Endodermal cell (in vitro differentiated cells): ENCODE results near the gene CNTNAP4. TPM values are rescaled to one million over a fixed set of nuclear protein-coding genes. Genes with fewer than 3 reads are reported as not detected.

Experiments used
- DNase-seq: peaks from one replicate; pipeline ENCODE4 v3.0.0-alpha.2; 2017
- H3K27ac ChIP-seq: 2 replicates; pipeline ENCODE4 v1.5.1; 2013; ENCODE audit warnings: mild to moderate bottlenecking, low read depth, low read length, moderate library complexity
- H3K27me3 ChIP-seq: 2 replicates; pipeline ENCODE4 v1.6.1; 2013; ENCODE audit warnings: mild to moderate bottlenecking, low read length, moderate library complexity; ENCODE audit not compliant: insufficient read depth, control insufficient read depth, poor library complexity, severe bottlenecking
- H3K36me3 ChIP-seq: 2 replicates; pipeline ENCODE4 v1.7.0; 2013; ENCODE audit warnings: mild to moderate bottlenecking, low read length, moderate library complexity; ENCODE audit not compliant: control insufficient read depth, insufficient read depth
- H3K4me1 ChIP-seq: one replicate; pipeline ENCODE4 v1.7.0; 2013; ENCODE audit warnings: low read length; ENCODE audit not compliant: control insufficient read depth, insufficient read depth
- H3K4me3 ChIP-seq: 2 replicates; pipeline ENCODE4 v1.5.1; 2013; ENCODE audit warnings: mild to moderate bottlenecking, low read length, moderate library complexity
- H3K9ac ChIP-seq: 2 replicates; pipeline ENCODE4 v1.6.1; 2013; ENCODE audit warnings: mild to moderate bottlenecking, low read length, moderate library complexity; ENCODE audit not compliant: poor library complexity, severe bottlenecking; ENCODE audit errors: extremely low read depth
- H3K9me3 ChIP-seq: 2 replicates; pipeline ENCODE4 v1.6.1; 2013; ENCODE audit warnings: mild to moderate bottlenecking, low read length, moderate library complexity; ENCODE audit not compliant: control insufficient read depth
- H3K27ac Mint-ChIP-seq: 2 replicates; pipeline ENCODE4 v1.8.0; 2020; ENCODE audit warnings: mixed read lengths
- H3K27me3 Mint-ChIP-seq: 2 replicates; pipeline ENCODE4 v1.8.0; 2021; ENCODE audit warnings: mild to moderate bottlenecking, mixed read lengths; ENCODE audit not compliant: insufficient read depth
- H3K36me3 Mint-ChIP-seq: 2 replicates; pipeline ENCODE4 v1.8.0; 2020; ENCODE audit warnings: low read depth, mixed read lengths
- H3K4me1 Mint-ChIP-seq: 2 replicates; pipeline ENCODE4 v1.8.0; 2020; ENCODE audit warnings: mixed read lengths
- H3K4me3 Mint-ChIP-seq: 2 replicates; pipeline ENCODE4 v1.8.0; 2020; ENCODE audit warnings: mild to moderate bottlenecking, moderate library complexity, mixed read lengths
- H3K9me3 Mint-ChIP-seq: 2 replicates; pipeline ENCODE4 v1.8.0; 2020; ENCODE audit warnings: mild to moderate bottlenecking, mixed read lengths
- CTCF ChIP-seq: fragments of 200-600 bp; sonication (generic); conservative IDR thresholded peaks from 2 replicates; pipeline ENCODE4 v1.5.0; 2021; ENCODE audit warnings: antibody characterized with exemption, mild to moderate bottlenecking
- WGBS, 2 experiments: methylation state at CpG; one replicate each; pipeline versions ENCODE4 v1.1.5 to v1.1.7; 2013; ENCODE audit warnings: missing lambda C conversion rate in 2 of 2, mixed read lengths in 1 of 2; ENCODE audit not compliant: insufficient coverage in 1 of 2, insufficient read length in 1 of 2; 5-methylcytosine and 5-hydroxymethylcytosine counted together
- total RNA-seq, 2 donors: library from RNA; stranded (reverse); fragmentation: NEBNext Ultra II Directional in 1 of 2; extraction: Animal tissue kit (Norgen Biotek cat#: 25700) in 1 of 2; gene quantifications; 2 replicates in 1 of 2; 3 replicates in 1 of 2; pipeline ENCODE4 v1.2.1, GENCODE V29; 2021

CNTNAP4 gene
- total RNA-seq, 2 donors from 2014 or later, result 0.24 to 0.55 TPM

GRCh38 chr16:76241755-76242154, 35.4 kb upstream of the CNTNAP4 start:
- Mint-ChIP-seq H3K9me3 (no peaks in the 10 kb centered on the region), H3K4me1 (peaks cover 5% of the 10 kb centered on the region), H3K36me3 (no peaks in the 10 kb centered on the region), H3K4me3 (no peak overlapping the region), H3K27me3 (peaks cover 5% of the 10 kb centered on the region), H3K27ac (no peak overlapping the region)
- H3K4me1 ChIP-seq, result no peaks in the 10 kb centered on the region
- H3K4me3 ChIP-seq, result no peak overlapping the region
- H3K9ac ChIP-seq, result no peak overlapping the region
- 87 to 100% methylated on average over 1 to 2 of the region's 2 CpGs for WGBS, 2 experiments
- H3K27ac ChIP-seq, result no peak overlapping the region
- no peaks in the 10 kb centered on the region for H3K36me3 ChIP-seq
- H3K27me3 ChIP-seq, result no peaks in the 10 kb centered on the region
- H3K9me3 ChIP-seq, result no peaks in the 10 kb centered on the region
- DNase-seq, result no peak
- TF ChIP-seq CTCF, result no peak

DNA sequence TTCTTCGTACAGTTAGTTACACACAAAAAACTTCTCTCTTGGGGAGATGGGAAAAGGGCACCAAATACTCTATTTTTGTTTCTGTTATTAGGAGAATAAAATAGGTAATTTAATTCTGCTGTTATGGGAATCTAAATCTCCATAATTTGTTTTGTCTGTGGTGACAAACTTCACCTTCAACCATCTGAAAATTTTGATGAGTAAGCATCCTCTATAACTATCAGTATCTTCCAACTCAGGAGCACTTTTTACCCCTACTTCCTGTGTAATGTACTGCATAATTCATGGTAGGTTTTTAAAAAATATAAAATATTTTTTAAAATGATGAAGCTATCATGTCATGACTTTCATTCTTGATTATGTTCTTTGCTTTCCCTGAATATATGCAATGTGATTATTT, 33.6 kb upstream of the CNTNAP4 start:
- no peak for TF ChIP-seq CTCF
- no peak for DNase-seq
- Histone ChIP-seq H3K27me3 (no peaks in the 10 kb centered on the region), H3K4me1 (no peaks in the 10 kb centered on the region), H3K27ac (no peak overlapping the region), H3K9me3 (no peaks in the 10 kb centered on the region), H3K36me3 (no peaks in the 10 kb centered on the region), H3K9ac (no peak overlapping the region), H3K4me3 (no peak overlapping the region)
- H3K9me3 Mint-ChIP-seq, result no peaks in the 10 kb centered on the region
- H3K27me3 Mint-ChIP-seq, result peaks cover 12% of the 10 kb centered on the region
- H3K36me3 Mint-ChIP-seq, result no peaks in the 10 kb centered on the region
- peaks cover 5% of the 10 kb centered on the region for H3K4me1 Mint-ChIP-seq
- H3K4me3 Mint-ChIP-seq, result no peak overlapping the region
- WGBS, 2 experiments, result no CpG with 5 or more reads among the region's 1 CpG
- H3K27ac Mint-ChIP-seq, result no peak overlapping the region

- no peak overlapping the region for H3K27ac Mint-ChIP-seq
- H3K36me3 Mint-ChIP-seq, result no peaks in the 10 kb centered on the region
- Histone ChIP-seq H3K9ac (no peak overlapping the region), H3K27ac (no peak overlapping the region), H3K9me3 (no peaks in the 10 kb centered on the region), H3K27me3 (no peaks in the 10 kb centered on the region), H3K4me1 (no peaks in the 10 kb centered on the region), H3K36me3 (no peaks in the 10 kb centered on the region), H3K4me3 (no peak overlapping the region)
- H3K4me3 Mint-ChIP-seq, result no peak overlapping the region
- DNase-seq, result no peak
- no peak for TF ChIP-seq CTCF
- peaks cover 10% of the 10 kb centered on the region for H3K9me3 Mint-ChIP-seq
- peaks cover 20% of the 10 kb centered on the region for H3K27me3 Mint-ChIP-seq
- WGBS, 2 experiments, result 100% methylated on average over 1 of the region's 3 CpGs; no CpG with 5 or more reads in 1 of the 2 experiments
- H3K4me1 Mint-ChIP-seq, result no peaks in the 10 kb centered on the region
Measured at GRCh38 chr16:76246587-76246986, 30.6 kb upstream of the CNTNAP4 start.
